GM19463 (cell line): ENCODE data around the gene PNN.
"Not testable (repeated sequence)": the region's sequence is repeated elsewhere in the genome, so short reads cannot be mapped to it uniquely, and the experiment has no call there.

ENCODE experiments used
- ATAC-seq: cut with Tn5 transposase; IDR thresholded peaks from one replicate; pipeline ENCODE4 v1.9.1; 2021; ENCODE audit warnings: mild to moderate bottlenecking, moderate library complexity; ENCODE audit not compliant: unreplicated experiment

PNN gene

DNA sequence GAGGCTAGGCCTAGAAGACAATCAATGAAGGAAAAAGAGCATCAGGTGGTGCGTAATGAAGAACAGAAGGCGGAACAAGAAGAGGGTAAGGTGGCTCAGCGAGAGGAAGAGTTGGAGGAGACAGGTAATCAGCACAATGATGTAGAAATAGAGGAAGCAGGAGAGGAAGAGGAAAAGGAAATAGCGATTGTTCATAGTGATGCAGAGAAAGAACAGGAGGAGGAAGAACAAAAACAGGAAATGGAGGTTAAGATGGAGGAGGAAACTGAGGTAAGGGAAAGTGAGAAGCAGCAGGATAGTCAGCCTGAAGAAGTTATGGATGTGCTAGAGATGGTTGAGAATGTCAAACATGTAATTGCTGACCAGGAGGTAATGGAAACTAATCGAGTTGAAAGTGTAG is 5.5 kb downstream of the PNN start:
- no peak for ATAC-seq

DNA sequence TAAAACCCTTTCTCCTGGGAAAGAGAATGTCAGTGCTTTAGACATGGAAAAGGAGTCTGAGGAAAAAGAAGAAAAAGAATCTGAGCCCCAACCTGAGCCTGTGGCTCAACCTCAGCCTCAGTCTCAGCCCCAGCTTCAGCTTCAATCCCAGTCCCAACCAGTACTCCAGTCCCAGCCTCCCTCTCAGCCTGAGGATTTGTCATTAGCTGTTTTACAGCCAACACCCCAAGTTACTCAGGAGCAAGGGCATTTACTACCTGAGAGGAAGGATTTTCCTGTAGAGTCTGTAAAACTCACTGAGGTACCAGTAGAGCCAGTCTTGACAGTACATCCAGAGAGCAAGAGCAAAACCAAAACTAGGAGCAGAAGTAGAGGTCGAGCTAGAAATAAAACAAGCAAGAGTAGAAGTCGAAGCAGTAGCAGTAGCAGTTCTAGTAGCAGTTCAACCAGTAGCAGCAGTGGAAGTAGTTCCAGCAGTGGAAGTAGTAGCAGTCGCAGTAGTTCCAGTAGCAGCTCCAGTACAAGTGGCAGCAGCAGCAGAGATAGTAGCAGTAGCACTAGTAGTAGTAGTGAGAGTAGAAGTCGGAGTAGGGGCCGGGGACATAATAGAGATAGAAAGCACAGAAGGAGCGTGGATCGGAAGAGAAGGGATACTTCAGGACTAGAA is 6.1 kb downstream of the PNN start:
- ATAC-seq: no peak

DNA sequence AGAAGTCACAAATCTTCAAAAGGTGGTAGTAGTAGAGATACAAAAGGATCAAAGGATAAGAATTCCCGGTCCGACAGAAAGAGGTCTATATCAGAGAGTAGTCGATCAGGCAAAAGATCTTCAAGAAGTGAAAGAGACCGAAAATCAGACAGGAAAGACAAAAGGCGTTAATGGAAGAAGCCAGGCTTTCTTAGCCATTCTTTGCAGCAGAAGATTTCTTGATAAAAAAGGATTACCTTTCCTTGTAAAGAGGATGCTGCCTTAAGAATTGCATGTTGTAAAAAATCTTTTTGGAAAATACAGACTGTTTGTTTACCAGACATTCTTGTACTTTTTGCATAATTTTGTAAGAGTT is 6.6 kb downstream of the PNN start:
- ATAC-seq: no peak

DNA sequence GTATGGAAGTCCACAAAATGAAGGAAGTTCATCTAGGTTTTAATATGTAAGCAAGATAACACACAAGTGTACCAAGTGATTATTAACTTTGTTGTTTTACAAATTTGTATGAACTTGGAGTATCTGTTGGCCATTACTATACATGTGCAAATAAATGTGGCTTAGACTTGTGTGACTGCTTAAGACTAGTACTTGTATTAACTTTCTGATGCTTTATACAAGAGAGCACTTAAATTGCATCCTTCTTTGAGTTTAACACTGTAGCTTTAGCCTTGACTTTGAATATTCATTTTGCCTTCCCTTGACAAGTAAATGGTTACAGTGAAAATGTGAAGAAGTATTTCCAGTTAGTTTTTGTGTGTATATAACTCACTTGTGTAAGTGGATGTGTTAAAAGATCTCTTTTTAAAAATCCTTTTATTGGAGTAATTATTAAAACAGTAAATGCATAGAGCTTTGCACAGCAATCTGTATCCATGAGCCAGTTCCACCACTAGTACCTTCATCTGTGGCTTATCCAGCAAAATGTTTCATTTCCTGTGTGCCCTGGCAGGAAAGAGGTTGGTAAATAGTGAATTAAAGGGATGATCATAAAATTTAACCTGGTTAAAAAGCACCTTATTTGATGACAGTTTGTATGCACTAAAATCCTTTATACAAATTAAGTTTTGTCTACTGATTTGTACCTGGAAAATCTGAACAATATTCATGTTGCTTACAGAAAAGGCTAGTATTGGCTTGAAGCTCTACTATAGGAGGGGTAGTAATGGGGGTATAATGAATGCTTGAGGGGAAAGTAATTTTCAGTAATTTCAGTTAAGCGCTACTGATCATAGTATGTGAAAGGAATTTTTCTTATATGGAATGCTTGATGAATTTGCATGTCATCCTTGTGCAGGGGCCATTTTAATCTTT is 8.0 kb downstream of the PNN start:
- ATAC-seq: no peak

DNA sequence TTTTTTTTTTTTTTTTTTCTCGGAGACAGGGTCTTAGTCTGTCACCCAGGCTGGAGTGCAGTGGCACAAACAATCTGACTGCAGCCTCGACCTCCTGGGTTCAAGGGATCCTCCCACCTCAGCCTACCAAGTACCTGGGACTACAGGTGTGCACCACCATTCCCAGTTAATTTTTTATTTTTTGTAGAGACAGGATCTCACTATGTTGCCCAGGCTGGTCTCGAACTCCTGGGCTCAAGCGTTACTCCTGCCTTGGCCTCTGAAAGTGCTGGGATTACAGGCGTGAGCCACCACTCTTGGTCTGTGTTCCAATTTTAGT is 8.6 kb downstream of the PNN start:
- not testable (repeated sequence) for ATAC-seq

DNA sequence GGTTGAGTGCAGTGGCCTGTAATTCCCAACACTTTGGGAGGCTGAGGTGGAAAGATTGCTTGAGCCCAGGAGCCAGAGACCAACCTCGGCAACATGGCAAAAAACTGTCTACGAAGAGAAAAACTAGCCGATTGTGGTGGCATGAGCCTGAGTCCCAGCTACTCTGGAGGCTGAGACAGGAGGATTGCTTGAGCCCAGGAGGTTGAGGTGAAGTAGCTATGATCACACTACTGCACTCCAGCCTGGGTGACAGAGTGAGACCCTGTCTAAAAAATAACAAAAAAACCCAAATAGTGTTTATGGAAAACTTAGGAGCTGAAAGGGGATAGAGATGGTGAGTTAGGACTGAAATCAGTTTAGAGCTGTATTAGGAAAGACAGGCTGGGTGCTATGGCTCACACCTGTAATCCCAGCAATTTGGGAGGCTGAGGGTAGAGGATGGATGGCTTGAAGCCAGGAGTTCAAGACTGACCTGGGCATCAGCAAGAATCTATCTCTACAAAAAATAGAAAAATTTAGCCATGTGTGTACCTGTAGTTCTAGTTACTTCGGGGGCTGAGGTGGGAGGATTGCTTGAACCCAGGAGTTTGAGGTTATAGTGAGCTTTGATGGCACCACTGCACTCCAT is 9.7 kb downstream of the PNN start:
- no peak for ATAC-seq

DNA sequence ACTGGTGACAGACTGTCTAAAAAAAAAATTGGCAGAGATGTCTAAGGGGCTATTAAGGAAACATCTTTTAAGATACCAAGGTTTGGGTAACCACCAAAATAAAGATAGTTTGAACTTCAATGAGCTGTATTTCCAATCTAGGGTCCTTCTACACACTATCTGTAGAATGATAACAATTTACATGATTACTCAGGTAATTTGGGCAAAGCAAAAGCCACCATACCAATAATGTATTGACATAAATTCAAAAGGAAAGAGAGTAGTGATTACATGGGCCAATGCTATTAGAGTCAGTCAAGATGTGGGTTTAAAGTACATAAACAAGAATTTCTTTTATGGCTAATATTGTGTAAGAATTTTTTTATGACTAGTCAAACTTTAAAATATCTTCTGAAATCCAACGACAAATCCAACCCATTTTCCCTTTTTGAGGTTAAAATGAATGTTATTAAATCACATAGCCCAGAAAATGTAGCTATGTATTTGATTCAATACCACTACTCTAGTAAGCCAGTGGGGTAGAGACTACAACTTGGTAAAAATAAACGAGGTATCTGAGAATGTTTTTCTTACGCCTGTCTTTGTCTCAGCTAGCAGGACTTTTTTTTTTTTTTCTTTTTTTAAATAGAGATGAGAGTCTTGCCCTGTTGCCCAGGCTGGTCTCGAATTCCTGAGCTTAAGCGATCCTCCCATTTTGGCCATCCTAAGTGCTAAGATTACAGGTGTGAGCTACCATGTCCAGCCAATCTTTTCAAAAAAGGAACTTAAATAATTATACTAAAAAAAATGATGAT is 10.4 kb downstream of the PNN start:
- ATAC-seq: no peak

DNA sequence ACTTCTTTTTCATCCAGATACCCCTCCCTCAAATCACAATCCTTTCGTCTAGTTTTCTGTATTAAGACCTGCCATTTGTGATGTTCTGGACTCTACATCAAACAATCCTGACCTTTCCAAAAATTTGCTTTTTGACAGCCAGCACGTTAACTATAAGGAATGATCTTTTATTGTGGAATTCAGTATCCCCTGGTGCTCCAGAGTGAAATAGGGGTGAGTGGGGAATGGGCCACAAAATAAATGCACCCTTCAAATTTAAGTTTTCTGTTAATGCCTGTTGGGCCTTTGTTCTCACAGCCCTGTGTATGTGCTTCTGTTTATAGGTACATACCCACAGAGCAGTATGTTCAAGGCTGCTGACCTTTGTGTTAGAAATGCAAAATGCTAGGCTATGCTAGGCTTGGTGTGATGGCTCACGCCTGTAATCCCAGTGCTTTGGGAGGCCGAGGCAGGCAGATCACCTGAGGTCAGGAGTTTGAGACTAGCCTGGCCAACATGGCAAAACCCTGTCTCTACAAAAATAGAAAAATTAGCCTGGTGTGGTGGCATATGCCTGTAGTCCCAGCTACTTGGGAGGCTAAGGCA is 12.0 kb downstream of the PNN start:
- no peak for ATAC-seq

DNA sequence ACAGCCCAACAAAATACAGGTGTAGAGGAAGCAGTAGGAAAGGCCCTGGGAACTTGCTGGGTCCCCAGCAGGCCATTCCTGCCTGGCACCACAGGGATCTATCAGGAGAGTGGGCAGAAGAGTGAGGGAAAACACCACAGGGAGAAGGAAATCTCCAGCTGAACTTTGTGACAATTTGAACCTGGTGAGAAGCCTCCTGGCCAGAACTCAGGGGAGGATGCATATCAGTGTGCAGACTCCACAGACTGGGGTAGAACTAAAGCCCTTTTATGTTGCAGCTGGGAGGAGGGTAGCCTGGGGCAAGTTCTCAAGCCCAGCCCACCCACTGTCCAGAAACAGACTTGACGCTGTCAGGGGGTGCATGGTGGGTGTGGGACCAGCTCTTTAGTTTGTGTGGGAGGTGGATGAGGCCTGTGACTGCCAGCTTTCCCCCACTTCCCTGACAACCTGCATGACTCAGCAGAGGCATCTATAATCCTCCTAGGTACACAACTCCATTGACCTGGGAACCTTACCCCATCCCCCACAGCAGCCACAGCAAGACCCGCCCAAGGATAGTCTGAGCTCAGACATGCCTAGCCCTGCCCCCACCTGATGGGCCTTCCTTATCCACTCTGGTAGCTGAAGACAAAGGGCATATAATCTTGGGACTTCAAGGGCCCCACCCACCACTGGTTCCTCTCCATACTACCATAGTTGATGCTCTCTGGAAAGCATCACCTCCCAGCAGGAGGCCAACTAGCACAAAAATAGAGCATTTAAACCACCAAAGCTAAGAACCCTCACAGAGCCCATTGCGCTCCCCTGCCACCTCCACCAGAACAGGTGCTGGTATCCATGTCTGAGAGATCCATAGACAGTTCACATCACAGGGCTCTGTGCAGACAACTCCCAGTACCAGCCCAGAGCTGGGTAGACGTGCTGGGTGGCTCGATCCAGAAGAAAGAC is 28.9 kb downstream of the PNN start:
- ATAC-seq: no peak

DNA sequence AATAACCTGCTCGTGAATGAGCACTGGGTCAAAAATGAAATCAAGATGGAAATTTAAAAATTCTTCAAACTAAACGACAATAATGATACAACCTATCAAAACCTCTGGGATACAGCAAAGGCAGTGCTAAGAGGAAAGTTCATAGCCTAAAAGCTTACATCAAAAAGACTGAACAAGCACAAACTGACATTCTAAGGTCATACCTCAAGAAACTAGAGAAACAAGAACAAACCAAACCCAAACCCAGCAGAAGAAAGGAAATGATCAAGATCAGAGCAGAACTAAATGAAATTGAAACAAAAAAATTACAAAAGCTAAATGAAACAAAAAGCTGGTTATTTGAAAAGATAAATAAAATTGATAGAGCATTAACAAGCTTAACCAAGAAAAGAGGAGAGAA is 32.4 kb downstream of the PNN start:
- not testable (repeated sequence) for ATAC-seq

DNA sequence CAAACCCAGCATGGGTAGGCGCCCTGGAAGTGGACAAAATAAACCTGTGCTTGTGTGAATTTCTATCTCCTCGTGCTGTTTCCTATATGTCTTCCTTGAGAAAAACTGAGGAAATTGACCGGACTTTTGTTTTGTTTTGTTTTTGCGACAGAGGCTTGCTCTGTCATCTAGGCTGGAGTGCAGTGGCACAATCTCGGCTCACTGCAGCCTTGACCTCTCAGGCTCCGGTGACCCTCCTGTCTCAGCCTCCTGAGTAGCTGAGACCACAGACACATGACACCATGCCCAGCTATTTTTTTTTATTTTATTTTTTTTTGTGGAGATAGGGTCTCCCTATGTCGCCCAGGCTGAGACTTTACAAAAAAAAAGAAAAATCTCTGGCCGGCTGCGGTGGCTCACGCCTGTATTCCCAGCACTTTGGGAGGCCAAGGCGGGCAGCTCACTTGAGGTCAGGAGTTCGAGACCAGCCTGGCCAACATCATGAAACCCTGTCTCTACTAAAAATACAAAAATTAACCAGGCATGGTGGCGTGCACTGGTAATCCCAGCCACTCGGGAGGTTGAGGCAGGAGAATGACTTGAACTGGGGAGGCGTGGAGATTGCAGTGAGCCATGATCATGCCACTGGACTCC is 36.2 kb downstream of the PNN start:
- no peak for ATAC-seq

DNA sequence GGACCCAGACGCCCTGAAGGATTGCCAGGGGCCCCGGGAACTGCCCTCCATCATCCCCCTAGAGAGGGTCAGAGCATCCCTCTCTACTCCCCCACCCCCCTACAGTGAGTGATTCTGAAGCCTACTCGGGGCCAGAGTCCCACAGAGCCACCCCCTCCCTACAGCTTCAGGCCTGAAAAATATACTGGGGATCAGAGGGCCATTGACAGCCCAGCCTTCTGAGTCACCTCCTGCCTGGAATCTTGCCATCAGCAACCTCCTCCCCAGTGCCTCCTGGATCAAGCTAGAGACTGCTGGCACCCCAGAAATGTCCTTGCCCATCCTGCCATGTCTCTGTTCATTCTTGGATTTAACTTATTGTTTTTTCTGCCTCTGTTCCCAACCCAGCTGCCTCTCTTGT is 37.0 kb downstream of the PNN start:
- ATAC-seq: no peak

DNA sequence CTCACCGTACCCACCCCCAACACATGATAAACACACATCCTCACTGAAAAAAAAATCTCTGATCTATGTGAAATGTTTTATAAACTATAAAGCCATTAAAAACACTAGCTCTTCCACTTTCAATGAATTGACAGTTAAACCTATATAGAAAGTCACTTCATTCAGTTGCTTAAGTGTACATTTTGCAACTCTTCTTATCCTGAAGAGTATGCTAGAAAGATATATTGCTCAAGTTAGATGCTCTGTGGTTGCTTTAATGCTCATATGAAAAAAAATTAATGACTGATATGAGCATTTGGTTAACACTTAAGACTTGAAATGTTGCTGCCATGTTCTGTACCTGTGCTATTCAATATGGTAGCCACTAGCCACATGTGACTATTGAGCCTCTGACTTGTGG is 37.6 kb downstream of the PNN start:
- no peak for ATAC-seq

DNA sequence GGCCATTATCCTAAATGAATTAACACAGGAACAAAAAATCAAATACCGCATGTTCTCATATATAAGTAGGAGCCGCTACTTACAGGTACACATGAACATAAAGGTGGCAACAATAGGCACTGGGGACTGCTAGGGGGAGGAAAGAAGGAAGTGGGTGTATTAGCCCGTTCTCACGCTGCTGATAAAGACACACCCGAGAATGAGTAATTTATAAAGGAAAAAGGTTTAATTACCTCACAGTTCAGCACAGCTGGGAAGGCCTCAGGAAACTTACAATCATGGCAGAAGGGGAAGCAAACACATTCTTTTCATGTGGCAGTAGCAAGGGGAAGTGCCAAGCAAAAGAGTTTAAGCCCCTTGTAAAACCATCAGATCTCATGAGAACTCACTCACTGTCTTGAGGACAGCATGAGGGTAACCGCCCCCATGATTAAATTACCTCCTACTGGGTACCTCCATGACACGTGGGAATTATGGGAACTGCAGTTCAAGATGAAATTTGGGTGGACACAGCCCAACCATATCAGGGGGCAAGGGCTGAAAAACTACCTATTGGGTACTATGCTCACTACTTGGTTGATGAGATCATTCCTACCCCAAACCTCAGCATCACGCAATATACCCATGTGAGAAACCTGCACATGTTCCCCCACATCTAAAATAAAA is 42.3 kb downstream of the PNN start:
- no peak for ATAC-seq

DNA sequence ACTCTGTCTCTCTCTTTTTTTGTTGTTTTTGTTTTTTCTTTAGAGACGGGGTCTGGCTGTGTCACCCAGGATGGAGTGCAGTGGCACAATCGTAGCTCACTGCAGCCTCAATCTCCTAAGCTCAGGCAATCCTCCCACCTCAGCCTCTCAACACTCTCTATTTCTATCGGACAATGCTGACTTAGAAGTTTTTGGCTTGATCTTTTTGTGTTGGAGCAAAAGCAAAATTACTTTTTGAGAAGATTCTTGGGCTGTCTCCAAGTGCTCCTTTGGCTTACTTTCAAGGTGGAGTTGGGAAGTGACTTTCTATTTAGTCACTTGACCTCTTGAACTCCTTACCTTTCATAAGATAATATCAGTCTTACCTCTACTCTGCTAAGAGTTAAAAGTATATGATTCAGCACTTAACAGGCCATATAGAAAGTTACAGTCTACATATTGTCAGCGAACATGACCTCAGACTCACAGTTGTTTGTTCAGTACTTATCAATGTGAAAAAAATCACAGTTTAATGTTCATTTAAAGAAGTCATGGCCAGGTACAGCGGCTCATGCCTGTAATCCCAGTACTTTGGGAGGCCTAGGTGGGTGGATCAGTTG is 43.2 kb downstream of the PNN start:
- ATAC-seq: no peak

DNA sequence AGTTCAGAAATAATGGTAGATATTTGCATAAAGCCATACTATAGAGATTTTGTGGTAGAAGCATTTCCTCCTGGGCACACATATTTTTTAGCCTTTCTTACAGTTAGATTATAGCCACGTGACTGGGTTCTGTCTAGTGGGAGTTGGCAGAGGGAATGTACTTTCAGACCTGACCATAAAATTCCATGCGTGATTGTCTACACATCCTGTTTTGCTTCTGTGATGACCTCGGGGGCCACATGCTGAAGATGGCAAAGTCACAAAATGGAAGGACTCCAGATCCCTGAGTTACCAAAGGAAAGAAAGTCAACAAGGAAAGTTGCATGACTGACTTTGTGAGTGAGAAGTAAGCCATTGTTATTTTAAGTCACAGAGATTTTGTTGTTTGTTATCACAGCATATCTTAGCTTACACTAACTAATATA is 44.0 kb downstream of the PNN start:
- ATAC-seq: no peak

DNA sequence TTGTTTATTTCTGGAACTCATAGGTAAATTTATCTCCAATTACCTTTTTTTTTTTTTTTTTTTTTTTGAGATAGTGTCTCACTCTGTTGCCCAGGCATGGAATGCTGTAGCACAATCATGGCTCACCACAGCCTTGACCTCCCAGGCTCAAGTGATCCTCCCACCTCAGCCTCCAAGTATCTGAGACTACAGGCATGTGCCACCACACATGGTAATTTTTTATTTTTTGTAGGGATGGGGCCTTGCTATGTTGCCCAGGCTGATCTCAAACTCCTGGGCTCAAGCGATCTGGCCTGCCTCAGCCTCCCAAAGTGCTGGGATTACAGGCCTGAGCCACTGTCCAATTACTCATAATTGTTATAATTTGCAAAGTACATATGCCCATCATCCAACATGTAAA is 45.4 kb downstream of the PNN start:
- ATAC-seq: not testable (repeated sequence)

DNA sequence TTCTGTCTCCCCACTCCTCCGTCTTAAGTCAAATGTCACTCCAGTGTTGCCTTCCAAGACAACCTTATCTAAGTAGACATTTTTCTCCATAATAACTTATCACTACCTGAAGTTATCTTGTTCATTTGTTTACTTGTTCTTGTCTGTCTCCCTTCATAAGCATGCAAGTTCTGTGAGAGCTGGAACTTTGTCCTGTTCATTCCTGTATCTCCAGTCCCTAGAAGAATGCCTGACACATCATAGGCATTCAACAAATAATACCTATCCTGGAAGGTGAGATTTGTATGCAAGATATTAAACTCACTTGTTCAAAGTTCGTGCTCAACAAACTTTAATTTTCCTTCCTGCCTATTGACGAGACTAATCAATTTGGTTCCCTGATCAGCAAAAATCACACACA is 53.0 kb downstream of the PNN start:
- ATAC-seq: no peak
